BE2C (cell line): ENCODE data around the gene CCDC85A.

Experiments used
- DNase-seq: peaks from one replicate; pipeline ENCODE4 v3.0.0-alpha.2; 2020
- H3K27me3 ChIP-seq: fragments of 250-450 bp; sonication (Bioruptor Pico); 2 replicates; pipeline ENCODE4 v1.5.1; 2020; ENCODE audit warnings: mild to moderate bottlenecking
- H3K36me3 ChIP-seq: fragments of 250-450 bp; sonication (Bioruptor Pico); 2 replicates; pipeline ENCODE4 v1.5.1; 2020; ENCODE audit warnings: mild to moderate bottlenecking
- H3K4me1 ChIP-seq: fragments of 250-450 bp; sonication (Bioruptor Pico); 2 replicates; pipeline ENCODE4 v1.5.1; 2020
- H3K4me3 ChIP-seq: 2 replicates; pipeline ENCODE4 v1.5.1; 2011; ENCODE audit warnings: low read depth, low read length
- H3K9me3 ChIP-seq: fragments of 250-450 bp; sonication (Bioruptor Pico); 2 replicates; pipeline ENCODE4 v1.5.1; 2020
- CTCF ChIP-seq: IDR thresholded peaks from 2 replicates; pipeline ENCODE4 v1.5.1; 2012; ENCODE audit warnings: mild to moderate bottlenecking, low read depth, low read length

CCDC85A gene

GRCh38 chr2:56316011-56316410 lies 132.2 kb downstream of the CCDC85A start:
- no peak for DNase-seq
- Histone ChIP-seq H3K4me1 (no peaks in the 10 kb centered on the region), H3K27me3 (no peaks in the 10 kb centered on the region), H3K9me3 (no peaks in the 10 kb centered on the region), H3K36me3 (no peaks in the 10 kb centered on the region), H3K4me3 (no peak overlapping the region)
- no peak for TF ChIP-seq CTCF

- H3K4me1 ChIP-seq: no peaks in the 10 kb centered on the region
- H3K9me3 ChIP-seq: no peaks in the 10 kb centered on the region
Measured at GRCh38 chr2:56318147-56318546, 134.4 kb downstream of the CCDC85A start.

GRCh38 chr2:56325661-56326345 lies 142.0 kb downstream of the CCDC85A start:
- no peak for TF ChIP-seq CTCF
- DNase-seq: no peak
- Histone ChIP-seq H3K4me1 (no peaks in the 10 kb centered on the region), H3K27me3 (no peaks in the 10 kb centered on the region), H3K4me3 (no peak overlapping the region), H3K36me3 (no peaks in the 10 kb centered on the region), H3K9me3 (no peaks in the 10 kb centered on the region)

More at GRCh38 chr2:56318147-56318546, 134.4 kb downstream of the CCDC85A start:
- Histone ChIP-seq H3K4me3 (no peak overlapping the region), H3K27me3 (no peaks in the 10 kb centered on the region), H3K36me3 (no peaks in the 10 kb centered on the region)
- no peak for DNase-seq
- no peak for TF ChIP-seq CTCF

GRCh38 chr2:56326346-56326741 lies 142.6 kb downstream of the CCDC85A start:
- TF ChIP-seq CTCF: no peak
- H3K9me3 ChIP-seq: no peaks in the 10 kb centered on the region
- H3K4me1 ChIP-seq: no peaks in the 10 kb centered on the region
- DNase-seq: no peak
- H3K36me3 ChIP-seq: no peaks in the 10 kb centered on the region
- H3K4me3 ChIP-seq: no peak overlapping the region
- no peaks in the 10 kb centered on the region for H3K27me3 ChIP-seq

- Histone ChIP-seq H3K4me3 (no peak overlapping the region), H3K4me1 (no peaks in the 10 kb centered on the region), H3K27me3 (no peaks in the 10 kb centered on the region), H3K9me3 (no peaks in the 10 kb centered on the region), H3K36me3 (no peaks in the 10 kb centered on the region)
- TF ChIP-seq CTCF: no peak
- no peak for DNase-seq
Measured at GRCh38 chr2:56331810-56332209, 148.0 kb downstream of the CCDC85A start.

- H3K9me3 ChIP-seq: no peaks in the 10 kb centered on the region
- no peaks in the 10 kb centered on the region for H3K4me1 ChIP-seq
- no peak overlapping the region for H3K4me3 ChIP-seq
- TF ChIP-seq CTCF: no peak
- no peak for DNase-seq
- H3K36me3 ChIP-seq: no peaks in the 10 kb centered on the region
- H3K27me3 ChIP-seq: no peaks in the 10 kb centered on the region
Measured at GRCh38 chr2:56333812-56334485, 150.2 kb downstream of the CCDC85A start.
